HG02852 (cell line): ENCODE data around the gene PDK1.

Experiments used
- ATAC-seq: cut with Tn5 transposase; IDR thresholded peaks from one replicate; pipeline ENCODE4 v1.9.1; 2021; ENCODE audit warnings: mild to moderate bottlenecking, moderate library complexity; ENCODE audit not compliant: unreplicated experiment

Gene PDK1

GRCh38 chr2:172639256-172639655 lies 83.4 kb downstream of the PDK1 start:
- ATAC-seq, result no peak

- no peak for ATAC-seq
Measured at GRCh38 chr2:172639823-172640222, 83.9 kb downstream of the PDK1 start.

GRCh38 chr2:172640389-172640788 lies 84.5 kb downstream of the PDK1 start:
- ATAC-seq, result no peak

GRCh38 chr2:172642301-172643020 lies 86.6 kb downstream of the PDK1 start:
- ATAC-seq, result no peak

GRCh38 chr2:172643142-172643541 lies 87.3 kb downstream of the PDK1 start:
- no peak for ATAC-seq

DNA sequence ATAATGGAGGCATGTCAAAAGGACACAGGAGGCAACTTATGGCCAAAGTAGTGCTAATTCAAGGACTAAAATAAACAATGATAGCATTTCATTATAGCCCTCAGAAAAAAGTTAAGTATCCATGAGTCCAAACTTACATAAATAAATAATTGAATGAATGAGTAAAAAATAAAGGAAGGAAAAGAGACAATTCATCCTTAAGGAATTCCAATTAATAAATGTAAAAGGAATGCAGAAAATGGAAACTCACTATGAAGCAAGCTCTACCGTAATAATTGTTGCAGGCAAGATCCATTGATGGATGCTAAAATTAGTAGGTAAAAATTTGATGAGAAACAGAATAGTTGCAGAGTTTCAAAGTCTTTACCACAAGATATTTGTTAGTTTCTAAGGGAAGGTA lies 91.5 kb downstream of the PDK1 start:
- no peak for ATAC-seq

DNA sequence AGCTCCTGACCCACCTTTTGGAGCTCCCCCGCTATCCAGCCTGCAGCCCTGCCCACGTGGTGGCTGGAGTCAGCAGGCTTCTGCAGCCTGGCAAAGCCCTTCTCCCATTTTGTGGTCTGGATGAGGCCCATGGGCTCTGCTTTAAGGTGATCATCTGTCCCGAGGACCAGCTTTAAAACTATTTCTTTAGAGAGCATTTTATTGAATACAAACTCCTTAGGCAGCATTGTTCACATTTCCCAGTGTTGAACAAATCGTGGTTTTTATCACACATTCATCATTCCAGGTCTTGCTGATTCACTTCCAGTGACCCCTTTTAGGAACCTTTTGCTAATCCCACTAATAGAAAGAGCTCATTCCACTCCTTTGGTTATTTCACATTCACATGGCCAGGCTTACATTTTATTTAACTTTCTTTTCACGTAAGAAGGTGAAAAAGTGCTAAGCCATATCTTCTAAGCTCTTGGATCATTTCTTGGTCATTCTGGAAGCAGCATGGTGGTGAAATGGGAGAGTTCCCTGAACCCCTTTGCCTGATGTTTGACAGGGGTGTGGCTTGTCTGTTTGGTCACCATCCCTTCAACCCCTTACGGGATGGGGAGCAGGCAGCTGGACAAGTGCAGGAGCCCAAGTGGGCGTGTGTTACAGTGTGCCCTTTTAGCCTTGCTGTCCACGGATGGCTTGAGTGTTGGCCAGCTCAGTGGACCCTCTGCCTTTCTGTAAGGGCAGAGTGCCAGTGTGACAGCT lies 99.4 kb downstream of the PDK1 start:
- no peak for ATAC-seq

DNA sequence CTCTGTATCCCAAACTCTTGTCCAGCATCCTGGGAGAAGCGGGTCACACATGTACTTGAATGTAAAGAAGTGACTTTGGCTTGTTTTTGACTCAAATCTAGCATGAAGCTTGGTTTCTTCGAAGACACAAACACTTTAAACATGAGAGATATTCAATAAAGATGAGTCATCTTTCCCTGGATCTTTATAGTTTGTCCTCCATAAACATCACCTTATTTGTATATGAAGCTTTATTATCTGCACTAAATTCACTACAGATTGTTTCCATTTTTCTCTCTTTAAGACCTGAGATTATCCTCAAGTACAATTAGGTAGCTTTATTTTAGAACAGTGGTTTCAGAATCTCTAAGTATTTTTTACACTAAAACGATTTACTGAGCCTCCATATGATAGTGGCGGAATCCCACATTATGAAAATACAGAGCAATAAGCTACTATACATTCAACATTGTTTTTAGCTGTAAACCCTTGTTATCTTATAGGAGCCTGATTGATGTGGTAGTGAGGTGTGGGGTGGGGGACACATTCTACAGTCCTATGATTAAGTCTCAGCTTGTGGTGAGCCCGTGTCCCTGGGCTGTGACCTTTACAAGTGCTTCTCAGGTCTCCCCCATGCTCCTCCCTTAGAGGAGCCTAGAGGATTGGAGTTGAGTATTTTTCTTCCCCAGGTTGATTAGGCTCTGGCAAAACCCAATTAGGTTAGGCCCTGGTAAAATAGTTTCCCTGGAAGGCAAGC lies 100.1 kb downstream of the PDK1 start:
- ATAC-seq, result no peak
